Natural killer cell treated with Interleukin-12 subunit alpha and Interleukin-12 subunit beta and Interleukin-15 and Interleukin-18, amount 100 ng/mL, for 72 hours (primary cell): ENCODE results near the gene LBH. TPM values are rescaled to one million over a fixed set of nuclear protein-coding genes. Genes with fewer than 3 reads are reported as not detected.
"Not testable (repeated sequence)": the region's sequence is repeated elsewhere in the genome, so short reads cannot be mapped to it uniquely, and the experiment has no call there.

Source experiments
- ATAC-seq, 2 donors: fragments of 150-1000 bp; cut with Tn5 transposase in 1 of 2; sonication (Bioruptor Pico), chemical (Tn5 transposase) in 1 of 2; 2 replicates each; pipeline ENCODE4 v1.10.0; 2021
- DNase-seq: peaks from one replicate; pipeline ENCODE4 v3.0.0; 2022; ENCODE audit warnings: low spot score
- H3K27ac Mint-ChIP-seq, 2 donors: 1 replicate in 1 of 2; 2 replicates in 1 of 2; pipeline ENCODE4 v1.8.0; 2022; ENCODE audit warnings: mixed read lengths in 2 of 2, mild to moderate bottlenecking in 1 of 2, moderate library complexity in 1 of 2
- H3K27me3 Mint-ChIP-seq, 2 donors: 1 replicate in 1 of 2; 2 replicates in 1 of 2; pipeline ENCODE4 v1.8.0; 2022; ENCODE audit warnings: mixed read lengths in 2 of 2
- H3K36me3 Mint-ChIP-seq: one replicate; pipeline ENCODE4 v1.8.0; 2022; ENCODE audit warnings: mixed read lengths
- H3K4me1 Mint-ChIP-seq, 2 donors: 1 replicate in 1 of 2; 2 replicates in 1 of 2; pipeline ENCODE4 v1.8.0; 2022; ENCODE audit warnings: low read depth in 2 of 2, mixed read lengths in 2 of 2, mild to moderate bottlenecking in 1 of 2
- H3K4me3 Mint-ChIP-seq: one replicate; pipeline ENCODE4 v1.8.0; 2022; ENCODE audit warnings: mixed read lengths
- H3K9me3 Mint-ChIP-seq: 2 replicates; pipeline ENCODE4 v1.8.0; 2022; ENCODE audit warnings: mixed read lengths
- total RNA-seq, 2 donors: library from RNA; stranded (reverse); gene quantifications; one replicate each; pipeline ENCODE4 v1.2.3, GENCODE V29; 2022

The LBH gene
- total RNA-seq, 2 donors from 2014 or later, result 206 to 1,155 TPM

- peak overlapping the region; percentile 97 to 98 for H3K27ac Mint-ChIP-seq
- H3K9me3 Mint-ChIP-seq, result peaks cover 14% of the 10 kb centered on the region
- peaks cover 50% of the 10 kb centered on the region for H3K36me3 Mint-ChIP-seq
- H3K4me1 Mint-ChIP-seq, result peaks cover 80 to 83% of the 10 kb centered on the region in 2 donors
- H3K4me3 Mint-ChIP-seq, result peak overlapping the region; percentile 49
- H3K27me3 Mint-ChIP-seq, result no peaks in the 10 kb centered on the region
- no peak for DNase-seq
- peak; percentile 24 to 57 for ATAC-seq
These were observed 30.4 kb downstream of the LBH start for GRCh38 chr2:30261695-30262211.

DNA sequence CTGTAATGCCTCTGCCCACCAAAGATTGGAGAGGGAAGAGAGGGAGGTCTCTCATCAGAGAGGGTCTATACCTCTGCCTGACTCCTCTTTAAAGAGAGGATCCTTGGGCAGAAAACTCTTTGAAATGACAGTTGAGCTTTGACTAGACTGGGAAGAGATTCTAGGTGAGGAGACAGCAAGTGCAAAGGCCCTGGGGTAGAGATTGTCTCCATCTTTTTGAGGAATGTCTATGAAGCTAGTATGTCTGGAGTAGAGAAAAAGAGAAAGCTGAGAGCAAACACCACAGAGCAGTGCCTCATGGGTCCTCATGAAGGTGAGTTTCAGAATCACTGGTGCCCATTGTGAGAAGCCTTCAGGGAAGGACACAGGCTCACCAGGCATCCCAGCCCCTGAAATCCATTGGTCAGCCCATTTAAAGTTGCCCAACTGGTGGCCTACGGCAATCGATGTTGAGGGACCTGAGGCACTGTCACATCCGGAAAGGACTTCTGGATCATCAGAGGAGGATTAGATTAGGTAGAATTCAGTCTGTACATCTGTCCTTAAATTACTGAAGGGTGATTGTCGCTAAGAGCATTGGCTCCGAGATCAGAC, 31.5 kb downstream of the LBH start:
- Mint-ChIP-seq H3K4me3 (peak overlapping the region; percentile 49), H3K27me3 (no peaks in the 10 kb centered on the region), H3K36me3 (peaks cover 45% of the 10 kb centered on the region), H3K27ac (peak overlapping the region; percentile 97 to 98), H3K4me1 (peaks cover 77 to 86% of the 10 kb centered on the region in 2 donors), H3K9me3 (peaks cover 14% of the 10 kb centered on the region)
- ATAC-seq, result no peak
- DNase-seq, result no peak

DNA sequence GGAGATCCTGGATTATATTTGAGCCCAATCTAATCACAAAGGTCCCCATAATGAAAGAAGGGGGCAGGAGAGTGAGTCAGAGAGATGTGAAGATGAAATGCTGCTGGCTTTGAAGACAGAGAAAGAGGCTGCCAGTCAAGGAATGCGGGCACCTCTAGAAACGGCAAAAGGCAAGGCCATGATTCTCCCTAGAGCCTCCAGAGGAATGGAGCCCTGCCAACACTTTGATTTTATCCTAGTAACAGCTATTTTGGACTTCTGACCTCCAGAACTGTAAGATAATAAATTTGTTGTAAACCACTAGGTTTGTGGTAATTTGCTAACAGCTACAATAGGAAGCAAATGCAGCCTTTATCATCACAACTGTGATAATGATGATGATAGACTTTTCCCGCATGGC, 32.9 kb downstream of the LBH start:
- ATAC-seq, result no peak
- H3K4me3 Mint-ChIP-seq, result peak overlapping the region; percentile 82
- peaks cover 76 to 78% of the 10 kb centered on the region in 2 donors for H3K4me1 Mint-ChIP-seq
- peaks cover 14% of the 10 kb centered on the region for H3K9me3 Mint-ChIP-seq
- H3K36me3 Mint-ChIP-seq, result peaks cover 34% of the 10 kb centered on the region
- peak overlapping the region; percentile 97 to 98 for H3K27ac Mint-ChIP-seq
- no peak for DNase-seq
- no peaks in the 10 kb centered on the region for H3K27me3 Mint-ChIP-seq

DNA sequence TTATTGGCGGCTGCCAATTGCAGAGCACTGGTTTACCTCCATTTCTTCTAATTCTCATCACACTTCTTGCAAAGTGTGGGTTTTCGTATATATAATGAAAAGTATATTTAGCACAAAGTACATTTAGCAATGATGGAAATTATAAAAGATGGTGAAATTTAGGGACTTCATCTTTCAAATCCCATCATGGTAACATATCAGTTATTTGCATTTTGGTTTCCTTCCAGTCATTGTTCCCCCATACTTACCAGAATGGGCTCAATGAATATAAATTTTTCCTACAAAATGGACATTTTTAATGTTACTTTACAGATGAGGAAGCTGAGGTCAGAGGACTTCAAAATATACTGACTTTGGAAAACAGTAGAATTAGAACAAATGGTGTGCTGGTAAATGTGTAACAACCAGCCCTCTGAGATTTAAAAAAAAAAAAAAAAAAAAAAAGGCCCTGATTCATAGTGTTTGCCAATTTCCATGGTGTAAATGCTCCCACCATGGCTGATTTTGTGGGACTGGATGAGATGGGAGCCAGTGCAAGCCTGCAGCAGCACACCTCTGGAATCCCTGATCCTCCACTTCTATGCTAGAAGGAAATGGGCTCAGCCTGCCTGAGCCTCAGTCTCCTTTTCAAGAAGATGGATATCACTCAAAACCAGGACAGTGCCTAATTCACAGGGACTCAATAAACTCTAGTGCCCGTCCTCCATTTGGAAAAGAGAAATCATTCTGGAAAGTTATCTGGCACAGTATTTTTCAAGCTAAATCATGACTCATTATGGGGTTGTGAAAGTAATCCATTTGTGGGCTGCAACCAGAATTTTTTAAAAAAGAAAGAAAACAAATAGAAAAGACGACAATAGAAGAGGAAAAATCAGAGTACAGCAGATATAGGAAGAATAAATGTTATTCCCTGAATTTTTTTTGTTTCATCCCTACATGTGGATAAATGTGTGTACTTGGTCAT, 34.0 kb downstream of the LBH start:
- H3K9me3 Mint-ChIP-seq, result peaks cover 12% of the 10 kb centered on the region
- peak overlapping the region; percentile 82 for H3K4me3 Mint-ChIP-seq
- DNase-seq, result no peak
- peaks cover 24% of the 10 kb centered on the region for H3K36me3 Mint-ChIP-seq
- H3K27ac Mint-ChIP-seq, result peak overlapping the region; percentile 97 to 98
- H3K27me3 Mint-ChIP-seq, result no peaks in the 10 kb centered on the region
- ATAC-seq, result peak; percentile 18 to 59
- peaks cover 67 to 74% of the 10 kb centered on the region in 2 donors for H3K4me1 Mint-ChIP-seq

DNA sequence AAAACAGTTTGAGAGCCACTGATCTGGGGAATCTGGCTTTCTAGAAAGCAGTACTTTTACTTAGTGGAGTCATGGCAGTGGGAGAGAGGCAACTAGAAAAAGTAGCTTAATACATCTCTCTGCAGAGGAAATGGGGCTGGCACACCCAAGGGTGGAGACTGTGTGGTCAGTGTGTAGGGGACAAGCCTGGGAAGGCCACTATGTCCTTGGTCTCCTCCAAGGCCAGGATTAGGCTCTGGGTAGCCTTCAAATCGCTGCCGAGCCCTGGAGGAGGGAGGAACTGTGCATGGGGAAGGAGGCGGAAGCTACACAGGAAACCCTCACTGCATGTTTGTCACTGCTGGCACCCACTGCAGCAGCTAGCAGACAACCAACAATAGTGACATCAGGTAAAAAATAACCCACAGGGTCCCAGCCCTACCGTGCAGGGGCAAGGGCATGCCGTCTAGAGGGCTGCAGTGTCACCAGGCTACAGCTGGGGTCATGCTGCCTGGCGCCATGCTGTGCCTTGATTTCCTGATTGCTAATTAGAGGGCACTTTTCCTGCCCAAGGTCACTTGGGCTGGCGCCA, 34.8 kb downstream of the LBH start:
- H3K4me1 Mint-ChIP-seq, result peaks cover 59 to 70% of the 10 kb centered on the region in 2 donors
- DNase-seq (peak; percentile 72), ATAC-seq (peak; percentile 71 to 84)
- peak overlapping the region; percentile 97 to 98 for H3K27ac Mint-ChIP-seq
- peaks cover 16% of the 10 kb centered on the region for H3K36me3 Mint-ChIP-seq
- H3K4me3 Mint-ChIP-seq, result peak overlapping the region; percentile 82
- no peaks in the 10 kb centered on the region for H3K27me3 Mint-ChIP-seq
- H3K9me3 Mint-ChIP-seq, result peaks cover 9% of the 10 kb centered on the region

DNA sequence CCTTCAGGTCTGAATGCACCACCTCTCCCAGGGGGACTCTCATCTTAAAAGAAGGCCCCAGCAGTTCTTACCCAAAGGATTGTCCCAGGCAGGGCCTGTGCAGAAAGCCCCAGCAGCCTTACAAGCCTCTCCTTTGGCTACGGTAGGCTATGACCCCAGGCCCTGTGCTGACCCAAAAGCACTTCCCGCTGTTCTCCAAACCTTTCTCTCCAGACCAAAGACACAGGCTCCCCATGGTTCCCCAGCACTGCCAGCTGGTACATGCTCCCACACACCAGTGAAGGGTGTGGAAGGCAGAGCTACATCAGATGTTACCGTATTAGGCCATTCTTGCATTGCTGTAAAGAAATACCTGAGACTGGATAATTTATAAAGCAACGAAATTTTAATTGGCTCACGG, 35.4 kb downstream of the LBH start:
- peak overlapping the region; percentile 97 to 98 for H3K27ac Mint-ChIP-seq
- H3K4me3 Mint-ChIP-seq, result peak overlapping the region; percentile 82
- H3K4me1 Mint-ChIP-seq, result peaks cover 56 to 73% of the 10 kb centered on the region in 2 donors
- ATAC-seq (peak in 1 of 2 donors; percentile 8), DNase-seq (no peak)
- H3K9me3 Mint-ChIP-seq, result peaks cover 7% of the 10 kb centered on the region
- H3K27me3 Mint-ChIP-seq, result no peaks in the 10 kb centered on the region
- H3K36me3 Mint-ChIP-seq, result peaks cover 13% of the 10 kb centered on the region

DNA sequence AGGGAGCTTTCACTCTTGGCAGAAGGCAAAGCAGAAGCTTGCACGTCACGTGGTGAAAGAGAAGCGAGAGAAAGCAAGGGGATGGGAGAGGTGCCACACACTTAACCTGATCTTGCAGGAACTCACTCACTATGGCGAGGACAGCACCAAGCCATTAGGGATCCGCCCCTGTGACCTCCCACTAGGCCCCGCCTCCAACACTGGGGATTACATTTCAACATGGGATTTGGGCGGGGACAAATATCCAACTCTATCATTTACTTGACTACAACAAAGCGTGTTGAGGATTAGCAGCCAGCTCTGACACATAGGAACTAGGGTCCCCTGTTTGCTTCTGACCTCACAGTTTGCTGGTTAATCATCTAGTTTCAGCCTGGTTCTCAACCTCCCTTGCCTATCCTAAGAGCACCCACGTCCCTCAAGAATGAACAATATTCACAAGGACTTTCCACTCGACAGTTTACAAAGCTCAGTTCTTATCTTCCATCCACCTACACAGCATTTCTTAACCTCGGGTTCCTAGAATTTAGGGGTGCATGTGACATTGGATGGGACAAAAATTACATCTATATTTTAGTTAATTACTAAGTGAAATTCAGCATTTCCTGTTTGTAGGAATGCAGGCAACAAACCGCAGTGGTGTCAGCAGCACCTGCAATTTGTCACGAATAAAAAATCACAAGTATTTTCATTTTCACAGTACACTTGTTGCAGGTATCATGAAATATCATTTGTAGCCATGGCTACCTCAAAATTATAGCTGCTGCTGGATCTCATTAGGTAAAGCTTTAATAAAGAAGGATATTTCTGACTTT, 36.0 kb downstream of the LBH start:
- peaks cover 49 to 71% of the 10 kb centered on the region in 2 donors for H3K4me1 Mint-ChIP-seq
- ATAC-seq (peak; percentile 48 to 57), DNase-seq (no peak)
- H3K4me3 Mint-ChIP-seq, result peak overlapping the region; percentile 82
- peaks cover 5% of the 10 kb centered on the region for H3K9me3 Mint-ChIP-seq
- peak overlapping the region; percentile 97 to 98 for H3K27ac Mint-ChIP-seq
- H3K27me3 Mint-ChIP-seq, result no peaks in the 10 kb centered on the region
- H3K36me3 Mint-ChIP-seq, result peaks cover 7% of the 10 kb centered on the region

DNA sequence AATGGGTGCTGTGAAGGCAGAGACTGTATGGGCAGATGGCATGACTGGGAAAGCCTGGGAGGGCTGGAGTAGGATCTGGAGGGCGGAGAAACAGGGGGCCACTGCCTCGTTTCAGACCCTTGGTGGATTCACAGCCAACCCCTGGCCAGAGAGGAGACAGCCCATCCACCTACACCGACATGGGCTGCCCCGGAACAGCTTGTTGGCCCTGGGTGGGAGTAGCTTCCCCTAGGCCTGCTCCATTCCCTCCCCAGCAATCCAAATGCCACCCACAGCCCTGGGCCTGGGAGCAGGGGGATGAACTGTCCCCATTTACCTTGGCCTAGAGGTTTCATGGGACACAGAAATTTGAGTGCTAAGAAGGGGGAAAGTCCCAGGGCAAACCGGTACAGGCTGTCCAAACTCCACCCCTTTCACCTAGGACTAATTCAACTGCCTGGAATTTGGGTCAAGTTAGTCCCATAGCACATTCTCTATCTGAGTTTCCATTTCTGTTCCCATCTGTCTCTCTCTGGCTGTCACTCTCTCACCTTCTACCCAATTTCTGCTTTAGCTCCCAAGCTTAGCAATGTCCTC, 37.0 kb downstream of the LBH start:
- Mint-ChIP-seq H3K27me3 (no peaks in the 10 kb centered on the region), H3K9me3 (no peaks in the 10 kb centered on the region), H3K27ac (peak overlapping the region; percentile 97 to 98), H3K4me3 (no peak overlapping the region), H3K4me1 (peaks cover 48 to 69% of the 10 kb centered on the region in 2 donors), H3K36me3 (no peaks in the 10 kb centered on the region)
- ATAC-seq (no peak), DNase-seq (no peak)

DNA sequence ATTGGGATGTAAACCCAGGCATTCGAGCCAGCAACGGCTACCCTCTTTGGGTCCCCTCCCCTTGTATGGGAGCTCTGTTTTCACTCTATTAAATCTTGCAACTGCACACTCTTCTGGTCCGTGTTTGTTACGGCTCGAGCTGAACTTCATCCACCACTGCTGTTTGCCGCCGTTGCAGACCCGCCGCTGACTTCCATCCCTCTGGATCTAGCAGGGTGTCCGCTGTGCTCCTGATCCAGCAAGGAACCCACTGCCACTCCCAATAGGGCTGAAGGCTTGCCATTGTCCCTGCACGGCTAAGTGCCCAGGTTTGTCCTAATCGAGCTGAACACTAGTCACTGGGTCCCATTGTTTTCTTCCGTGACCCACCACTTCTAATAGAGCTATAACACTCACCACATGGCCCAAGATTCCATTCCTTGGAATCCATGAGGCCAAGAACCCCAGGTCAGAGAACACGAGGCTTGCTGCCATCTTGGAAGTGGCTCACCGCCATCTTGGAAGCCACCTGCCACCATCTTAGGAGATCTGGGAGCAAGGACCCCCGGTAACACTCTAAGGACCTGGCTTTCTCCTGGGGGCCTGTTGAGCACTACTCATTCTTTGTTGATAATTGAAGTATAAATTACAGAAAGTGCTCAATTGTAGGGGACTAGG, 37.9 kb downstream of the LBH start:
- not testable (repeated sequence) for H3K27me3 Mint-ChIP-seq, ATAC-seq, H3K36me3 Mint-ChIP-seq, H3K9me3 Mint-ChIP-seq, DNase-seq
- Mint-ChIP-seq H3K27ac (peak overlapping the region; percentile 34 to 98), H3K4me3 (peak overlapping the region; percentile 37), H3K4me1 (peaks cover 46 to 69% of the 10 kb centered on the region in 2 donors)

- Mint-ChIP-seq H3K27me3 (no peaks in the 10 kb centered on the region), H3K9me3 (no peaks in the 10 kb centered on the region), H3K27ac (peak overlapping the region; percentile 34 to 98), H3K36me3 (no peaks in the 10 kb centered on the region), H3K4me3 (no peak overlapping the region), H3K4me1 (peaks cover 41 to 65% of the 10 kb centered on the region in 2 donors)
- ATAC-seq (no peak), DNase-seq (no peak)
These were observed 38.4 kb downstream of the LBH start for GRCh38 chr2:30269771-30270145.

DNA sequence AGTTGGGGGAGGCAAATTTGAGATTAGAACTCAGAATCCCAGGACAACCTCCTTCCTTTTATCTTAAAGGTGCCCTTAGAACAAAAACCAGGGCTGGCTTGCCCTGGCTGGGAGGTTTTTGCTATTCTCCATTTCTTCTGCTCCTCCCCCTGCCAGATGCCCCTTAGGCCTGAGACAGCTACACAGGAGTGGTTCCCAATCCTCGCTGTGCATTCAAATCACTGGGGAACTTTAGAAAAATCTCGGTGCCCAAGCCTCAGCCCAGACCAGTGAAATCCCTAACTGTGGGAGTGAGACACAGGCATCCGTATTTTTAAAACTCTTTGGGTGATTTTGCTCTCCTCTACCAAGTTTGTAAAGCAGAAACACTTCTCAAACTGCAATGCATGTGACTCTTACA, 38.8 kb downstream of the LBH start:
- peaks cover 38 to 63% of the 10 kb centered on the region in 2 donors for H3K4me1 Mint-ChIP-seq
- no peak overlapping the region for H3K4me3 Mint-ChIP-seq
- ATAC-seq (no peak), DNase-seq (no peak)
- H3K9me3 Mint-ChIP-seq, result no peaks in the 10 kb centered on the region
- H3K27me3 Mint-ChIP-seq, result no peaks in the 10 kb centered on the region
- no peaks in the 10 kb centered on the region for H3K36me3 Mint-ChIP-seq
- peak overlapping the region in 1 of 2 donors; percentile 98 for H3K27ac Mint-ChIP-seq

DNA sequence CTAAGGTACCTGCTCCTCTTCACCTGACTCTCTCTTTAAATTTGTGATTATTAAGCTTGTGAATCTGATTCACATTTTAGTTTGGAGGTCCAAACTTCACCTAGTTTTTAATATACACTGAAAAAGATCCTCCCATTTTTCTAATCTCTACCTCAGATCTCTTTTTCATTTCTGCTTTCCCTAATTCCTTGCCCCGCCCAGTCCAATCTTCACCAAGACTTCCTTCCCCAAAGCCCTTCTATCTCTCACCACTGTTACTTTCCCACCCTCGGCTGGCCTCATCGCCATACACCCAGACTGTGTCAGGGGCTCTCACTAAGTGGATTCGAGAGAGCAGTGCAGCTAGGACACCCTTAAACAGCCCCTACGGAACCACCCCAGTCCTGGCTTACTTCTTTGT, 40.0 kb downstream of the LBH start:
- H3K36me3 Mint-ChIP-seq, result no peaks in the 10 kb centered on the region
- H3K27ac Mint-ChIP-seq, result peak overlapping the region in 1 of 2 donors; percentile 98
- DNase-seq (no peak), ATAC-seq (no peak)
- no peak overlapping the region for H3K4me3 Mint-ChIP-seq
- H3K9me3 Mint-ChIP-seq, result no peaks in the 10 kb centered on the region
- no peaks in the 10 kb centered on the region for H3K27me3 Mint-ChIP-seq
- peaks cover 26 to 56% of the 10 kb centered on the region in 2 donors for H3K4me1 Mint-ChIP-seq
